ENCODE measurements around the gene BRME1.
"Not testable (repeated sequence)": the region's sequence is repeated elsewhere in the genome, so short reads cannot be mapped to it uniquely, and the experiment has no call there.

The BRME1 gene

GRCh38 chr19:13864667-13865570 lies 41.0 kb downstream of the BRME1 start:
- no peak for DNase-seq

- DNase-seq: no peak
These were observed 41.8 kb downstream of the BRME1 start for GRCh38 chr19:13864046-13864666.

GRCh38 chr19:13861714-13862531 lies 44.0 kb downstream of the BRME1 start:
- peak; percentile 93 for DNase-seq

GRCh38 chr19:13861392-13861713 lies 44.6 kb downstream of the BRME1 start:
- DNase-seq: peak; percentile 38

GRCh38 chr19:13860679-13861391 lies 45.1 kb downstream of the BRME1 start:
- no peak for DNase-seq

- DNase-seq: no peak
These were observed 46.5 kb downstream of the BRME1 start for GRCh38 chr19:13859361-13859880.

- DNase-seq: no peak
These were observed 49.4 kb downstream of the BRME1 start for GRCh38 chr19:13856497-13856896.

GRCh38 chr19:13852171-13852707 lies 53.7 kb downstream of the BRME1 start:
- not testable (repeated sequence) for DNase-seq

GRCh38 chr19:13851734-13852114 lies 54.2 kb downstream of the BRME1 start:
- DNase-seq: not testable (repeated sequence)

- DNase-seq: peak; percentile 84
These were observed 54.8 kb downstream of the BRME1 start for GRCh38 chr19:13850910-13851733.

- DNase-seq: peak; percentile 85
These were observed 55.7 kb downstream of the BRME1 start for GRCh38 chr19:13849991-13850909.

- DNase-seq: no peak
These were observed 56.9 kb downstream of the BRME1 start for GRCh38 chr19:13848798-13849676.

GRCh38 chr19:13848340-13848677 lies 57.6 kb downstream of the BRME1 start:
- DNase-seq: no peak

GRCh38 chr19:13847407-13848339 lies 58.2 kb downstream of the BRME1 start:
- peak; percentile 89 for DNase-seq

GRCh38 chr19:13846557-13847406 lies 59.1 kb downstream of the BRME1 start:
- DNase-seq: peak; percentile 94

- no peak for DNase-seq
These were observed 61.7 kb downstream of the BRME1 start for GRCh38 chr19:13844130-13844631.

Data from inflammatory macrophage treated with lipopolysaccharide for 4 hours (primary cell).